OCI-LY7 (cell line): ENCODE results near the gene DNAL1. TPM values are rescaled to one million over a fixed set of nuclear protein-coding genes. Genes with fewer than 3 reads are reported as not detected.

ENCODE experiments used
- BruUV-seq: library from RNA; stranded (reverse); fragments of 400-500 nt; replicated peaks from 2 replicates; lab custom pipeline; 2021; lab: Mats Ljungman, UMichigan
- CTCF ChIA-PET: fragments of 300-600 bp; sonication (Branson Sonifier 250); formaldehyde crosslinking; loops from one replicate; lab custom pipeline; 2022; ENCODE audit warnings: antibody characterized with exemption; ENCODE audit not compliant: unreplicated experiment; lab: Charles Lee
- POLR2A ChIA-PET: fragments of 300-600 bp; sonication (Branson Sonifier 250); formaldehyde crosslinking; loops from one replicate; lab custom pipeline; 2022; ENCODE audit warnings: antibody characterized with exemption; lab: Charles Lee
- DNase-seq: peaks from one replicate; pipeline ENCODE4 v3.0.0-alpha.2; 2015; ENCODE audit warnings: low spot score
- H2AFZ ChIP-seq: fragments of 200-600 bp; sonication (generic), shearing (Covaris generic); 2 replicates; pipeline ENCODE4 v1.6.1; 2014; ENCODE audit warnings: mild to moderate bottlenecking, antibody characterized with exemption, low read length, moderate library complexity
- H3K27ac ChIP-seq: fragments of 200-600 bp; sonication (generic); 2 replicates; pipeline ENCODE4 v1.5.1; 2014; ENCODE audit warnings: mixed run types, low read depth, mild to moderate bottlenecking, moderate library complexity, low read length, inconsistent platforms; ENCODE audit not compliant: poor library complexity, severe bottlenecking
- H3K36me3 ChIP-seq: fragments of 200-600 bp; sonication (generic); 2 replicates; pipeline ENCODE4 v1.6.1; 2014; ENCODE audit warnings: mild to moderate bottlenecking, antibody characterized with exemption, low read length, moderate library complexity, mixed read lengths; ENCODE audit not compliant: insufficient read depth
- H3K4me1 ChIP-seq: fragments of 200-600 bp; sonication (generic); 2 replicates; pipeline ENCODE4 v1.5.1; 2014; ENCODE audit warnings: mild to moderate bottlenecking, low read length; ENCODE audit not compliant: insufficient read depth, poor library complexity, severe bottlenecking
- H3K4me2 ChIP-seq: fragments of 200-600 bp; sonication (generic); 2 replicates; pipeline ENCODE4 v1.6.1; 2014; ENCODE audit warnings: mild to moderate bottlenecking, low read length
- H3K4me3 ChIP-seq: fragments of 200-600 bp; sonication (generic); 2 replicates; pipeline ENCODE4 v1.5.1; 2014; ENCODE audit warnings: mild to moderate bottlenecking, low read depth, low read length; ENCODE audit not compliant: poor library complexity, severe bottlenecking
- H3K79me2 ChIP-seq: fragments of 200-600 bp; sonication (generic); 2 replicates; pipeline ENCODE4 v1.6.1; 2016; ENCODE audit warnings: low read depth, mild to moderate bottlenecking, low read length, moderate library complexity, mixed read lengths; ENCODE audit not compliant: insufficient read depth
- H3K9me2 ChIP-seq: fragments of 200-600 bp; sonication (generic); 2 replicates; pipeline ENCODE4 v1.6.1; 2016; ENCODE audit warnings: mild to moderate bottlenecking, low read length, mixed read lengths; ENCODE audit not compliant: insufficient read depth
- H3K9me3 ChIP-seq: fragments of 200-600 bp; sonication (generic); 2 replicates; pipeline ENCODE4 v1.6.1; 2014; ENCODE audit warnings: mild to moderate bottlenecking, mixed run types, low read length, mixed read lengths
- H4K20me1 ChIP-seq: fragments of 200-600 bp; sonication (generic); 2 replicates; pipeline ENCODE4 v1.6.1; 2014; ENCODE audit warnings: mild to moderate bottlenecking, antibody characterized with exemption, low read length, moderate library complexity, mixed read lengths; ENCODE audit not compliant: insufficient read depth
- EZH2phosphoT487 ChIP-seq: fragments of 200-600 bp; sonication (generic); IDR thresholded peaks from 2 replicates; pipeline ENCODE4 v1.6.1; 2018; ENCODE audit warnings: low read depth, borderline replicate concordance, mild to moderate bottlenecking, mixed run types, antibody characterized with exemption, low read length, moderate library complexity, mixed read lengths
- intact Hi-C: fragments of 100-400 bp; cut with micrococcal nuclease; formaldehyde crosslinking; loops from one replicate; pipeline ENCODE4 v1.10.0; 2022; ENCODE audit not compliant: unreplicated experiment
- total RNA-seq, 2 experiments: library from RNA; depleted of rRNA in 1 of 2; stranded (reverse); fragments of >200 nt in 1 of 2; shearing (Covaris generic) in 1 of 2; gene quantifications; 2 replicates each; pipeline ENCODE4 v1.2.3, GENCODE V29; 2014 to 2022
- TF ChIP-seq, protein P1 (sequence below): fragments of 200-600 bp; sonication (generic); conservative IDR thresholded peaks from 2 replicates; pipeline ENCODE4 v1.5.1; 2014; ENCODE audit warnings: mild to moderate bottlenecking, antibody characterized with exemption, low read length, moderate library complexity, mixed read lengths

The DNAL1 gene
- total RNA-seq, 2 experiments from 2014 or later, result 5.6 to 7.5 TPM

DNA sequence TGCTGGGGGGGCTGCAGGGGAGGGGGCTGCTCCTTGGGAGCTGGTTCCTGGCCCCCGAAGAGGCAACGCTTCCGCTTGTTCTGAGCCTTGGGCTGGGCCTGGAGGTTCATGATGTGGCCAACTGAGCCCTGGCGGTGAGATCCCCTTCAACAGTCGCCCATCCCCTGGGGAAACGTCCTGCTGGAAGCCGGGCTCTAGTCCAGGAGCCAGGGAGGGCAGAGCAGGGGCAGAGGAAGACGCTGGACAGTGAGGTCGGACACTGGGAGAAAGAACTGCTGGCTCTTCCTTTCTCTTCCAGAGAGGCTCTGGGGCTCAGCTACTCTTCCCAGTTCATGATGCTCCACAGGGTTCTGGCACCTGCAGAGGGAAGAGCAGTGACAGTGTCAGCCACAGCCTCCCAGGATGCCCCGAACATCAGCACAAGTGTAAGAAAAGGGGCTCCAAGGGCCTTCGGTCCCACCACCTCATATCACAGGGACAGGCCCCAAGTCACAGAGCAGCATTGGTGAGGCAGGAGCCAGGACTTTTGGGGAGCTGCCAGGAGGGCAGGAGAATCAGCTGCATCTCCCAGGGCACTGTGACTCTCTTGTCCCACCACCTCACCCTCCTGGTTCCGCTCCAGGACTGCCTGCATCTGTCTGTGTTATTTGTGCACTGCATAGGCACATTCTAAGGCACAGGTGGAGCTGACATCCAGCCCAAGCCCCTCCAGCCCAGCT is 95.3 kb downstream of the DNAL1 start:
- Histone ChIP-seq H3K4me1 (peaks cover 45% of the 10 kb centered on the region), H3K9me2 (no peaks in the 10 kb centered on the region), H3K79me2 (peaks cover 73% of the 10 kb centered on the region), H3K9me3 (no peaks in the 10 kb centered on the region), H3K4me2 (no peak overlapping the region), H3K4me3 (no peak overlapping the region), H3K27ac (no peak overlapping the region), H4K20me1 (peaks cover 32% of the 10 kb centered on the region), H3K36me3 (peaks cover 66% of the 10 kb centered on the region), H2AFZ (no peak overlapping the region)
- BruUV-seq, result no TSS peak
- ChIA-PET POLR2A (interaction anchor here (0.6 kb wide), 1 partner anchor 8 kb away, joined by 3 read pairs; no protein-coding TSS in a partner anchor), CTCF (no interaction called here)
- DNase-seq, result no peak
- intact Hi-C loops, result loop anchor here (5.0 kb wide), 1 partner anchor 87 kb away; no protein-coding TSS in a partner anchor
- no peak for TF ChIP-seq EZH2phosphoT487
- TF ChIP-seq, protein P1, sequence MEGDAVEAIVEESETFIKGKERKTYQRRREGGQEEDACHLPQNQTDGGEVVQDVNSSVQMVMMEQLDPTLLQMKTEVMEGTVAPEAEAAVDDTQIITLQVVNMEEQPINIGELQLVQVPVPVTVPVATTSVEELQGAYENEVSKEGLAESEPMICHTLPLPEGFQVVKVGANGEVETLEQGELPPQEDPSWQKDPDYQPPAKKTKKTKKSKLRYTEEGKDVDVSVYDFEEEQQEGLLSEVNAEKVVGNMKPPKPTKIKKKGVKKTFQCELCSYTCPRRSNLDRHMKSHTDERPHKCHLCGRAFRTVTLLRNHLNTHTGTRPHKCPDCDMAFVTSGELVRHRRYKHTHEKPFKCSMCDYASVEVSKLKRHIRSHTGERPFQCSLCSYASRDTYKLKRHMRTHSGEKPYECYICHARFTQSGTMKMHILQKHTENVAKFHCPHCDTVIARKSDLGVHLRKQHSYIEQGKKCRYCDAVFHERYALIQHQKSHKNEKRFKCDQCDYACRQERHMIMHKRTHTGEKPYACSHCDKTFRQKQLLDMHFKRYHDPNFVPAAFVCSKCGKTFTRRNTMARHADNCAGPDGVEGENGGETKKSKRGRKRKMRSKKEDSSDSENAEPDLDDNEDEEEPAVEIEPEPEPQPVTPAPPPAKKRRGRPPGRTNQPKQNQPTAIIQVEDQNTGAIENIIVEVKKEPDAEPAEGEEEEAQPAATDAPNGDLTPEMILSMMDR, result no peak

DNA sequence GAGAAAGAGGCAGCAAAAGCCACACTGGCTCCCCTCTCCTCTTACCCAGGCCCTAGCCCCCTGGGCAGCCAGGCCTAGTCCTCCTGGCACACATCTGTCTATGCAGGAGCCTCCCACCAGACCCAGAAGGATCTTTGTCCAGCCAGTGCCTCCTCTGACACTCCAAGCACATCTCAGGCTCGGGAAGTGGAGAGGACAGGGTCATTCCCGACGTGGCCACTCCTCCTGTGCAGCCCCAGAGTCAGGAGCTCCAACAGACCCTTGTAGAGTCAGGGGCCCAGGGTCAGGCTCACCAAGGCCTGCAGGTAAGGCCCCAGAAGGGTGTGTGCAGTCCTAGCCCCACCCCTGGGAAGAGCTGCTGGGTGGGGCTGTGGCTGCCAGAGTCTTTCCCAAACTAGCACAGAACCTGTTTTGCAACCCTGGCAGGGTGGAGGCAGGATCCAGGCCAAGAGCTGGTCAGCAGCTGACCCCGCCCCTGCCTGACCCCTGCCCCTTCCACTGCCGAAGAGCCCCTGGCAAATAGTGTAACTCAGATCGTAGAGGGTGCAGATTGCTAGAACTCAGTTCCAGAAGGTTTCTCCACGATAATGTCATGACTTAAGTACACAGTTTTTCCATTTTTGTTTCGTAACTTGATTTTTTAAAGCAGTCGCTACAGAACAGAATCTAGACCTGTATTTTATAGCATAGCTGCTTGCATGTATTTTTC is 96.0 kb downstream of the DNAL1 start:
- no peak overlapping the region for H3K4me3 ChIP-seq
- ChIA-PET POLR2A (interaction anchor here (0.8 to 4.0 kb wide), 8 partner anchors 12 to 44 kb away, joined by 3 to 17 read pairs (median 4); no protein-coding TSS in a partner anchor), CTCF (interaction anchor here (1.1 to 1.4 kb wide), 3 partner anchors 15 to 44 kb away, joined by 3 to 5 read pairs (median 3); no protein-coding TSS in a partner anchor)
- H3K4me2 ChIP-seq, result peak overlapping the region; percentile 89
- H4K20me1 ChIP-seq, result peaks cover 39% of the 10 kb centered on the region
- no TSS peak for BruUV-seq
- intact Hi-C loops, result loop anchor here (5.0 kb wide), 1 partner anchor 87 kb away; no protein-coding TSS in a partner anchor
- TF ChIP-seq, protein P1, result no peak
- TF ChIP-seq EZH2phosphoT487, result no peak
- no peak for DNase-seq
- peaks cover 52% of the 10 kb centered on the region for H3K4me1 ChIP-seq
- H2AFZ ChIP-seq, result no peak overlapping the region
- peaks cover 73% of the 10 kb centered on the region for H3K79me2 ChIP-seq
- H3K9me2 ChIP-seq, result no peaks in the 10 kb centered on the region
- H3K9me3 ChIP-seq, result no peaks in the 10 kb centered on the region
- H3K27ac ChIP-seq, result peak overlapping the region; percentile 70
- peaks cover 59% of the 10 kb centered on the region for H3K36me3 ChIP-seq
